DOHH2 (cell line): ENCODE results near the gene OCA2.

Experiments used
- EZH2phosphoT487 ChIP-seq: fragments of 200-600 bp; sonication (generic); IDR thresholded peaks from 2 replicates; pipeline ENCODE4 v1.6.1; 2017; ENCODE audit warnings: borderline replicate concordance, mild to moderate bottlenecking, antibody characterized with exemption, low read length, moderate library complexity, mixed read lengths
- TF ChIP-seq, protein P1 (sequence below): fragments of 200-600 bp; sonication (generic); IDR thresholded peaks from one replicate; pipeline ENCODE4 v1.5.1; 2014; ENCODE audit warnings: antibody characterized with exemption, mild to moderate bottlenecking, low read depth, low read length; ENCODE audit not compliant: poor library complexity, severe bottlenecking

DNA sequence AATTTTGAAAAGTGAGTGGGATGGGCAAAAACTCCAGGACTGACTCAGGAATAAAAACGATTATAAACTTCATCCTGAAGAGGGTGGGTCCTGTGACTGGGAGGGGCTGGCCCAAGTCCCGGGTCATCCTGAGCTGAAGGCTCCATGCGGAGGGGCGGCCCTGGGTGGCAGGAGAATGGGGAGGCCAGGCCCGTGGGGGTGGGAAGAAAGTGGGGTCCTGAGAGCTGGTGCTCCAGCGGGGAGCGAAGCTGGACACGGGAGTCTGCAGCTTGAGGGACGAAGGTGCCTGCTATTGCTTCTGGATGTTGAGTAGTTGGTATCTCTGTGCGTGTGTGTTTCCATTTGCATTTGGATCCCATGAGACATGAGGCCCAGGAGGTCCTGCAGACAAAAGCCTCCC lies 4.7 kb upstream of the OCA2 start:
- TF ChIP-seq, protein P1, sequence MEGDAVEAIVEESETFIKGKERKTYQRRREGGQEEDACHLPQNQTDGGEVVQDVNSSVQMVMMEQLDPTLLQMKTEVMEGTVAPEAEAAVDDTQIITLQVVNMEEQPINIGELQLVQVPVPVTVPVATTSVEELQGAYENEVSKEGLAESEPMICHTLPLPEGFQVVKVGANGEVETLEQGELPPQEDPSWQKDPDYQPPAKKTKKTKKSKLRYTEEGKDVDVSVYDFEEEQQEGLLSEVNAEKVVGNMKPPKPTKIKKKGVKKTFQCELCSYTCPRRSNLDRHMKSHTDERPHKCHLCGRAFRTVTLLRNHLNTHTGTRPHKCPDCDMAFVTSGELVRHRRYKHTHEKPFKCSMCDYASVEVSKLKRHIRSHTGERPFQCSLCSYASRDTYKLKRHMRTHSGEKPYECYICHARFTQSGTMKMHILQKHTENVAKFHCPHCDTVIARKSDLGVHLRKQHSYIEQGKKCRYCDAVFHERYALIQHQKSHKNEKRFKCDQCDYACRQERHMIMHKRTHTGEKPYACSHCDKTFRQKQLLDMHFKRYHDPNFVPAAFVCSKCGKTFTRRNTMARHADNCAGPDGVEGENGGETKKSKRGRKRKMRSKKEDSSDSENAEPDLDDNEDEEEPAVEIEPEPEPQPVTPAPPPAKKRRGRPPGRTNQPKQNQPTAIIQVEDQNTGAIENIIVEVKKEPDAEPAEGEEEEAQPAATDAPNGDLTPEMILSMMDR, result no peak
- TF ChIP-seq EZH2phosphoT487, result no peak
